GM04504 (cell line): Measurements from ENCODE around the gene ARL10.
A peak's percentile ranks its signal among the peaks of the same experiment; 100 is the strongest.
"Not testable (repeated sequence)": the region's sequence is repeated elsewhere in the genome, so short reads cannot be mapped to it uniquely, and the experiment has no call there.

Experiments
- DNase-seq: peaks from one replicate; pipeline ENCODE4 v3.0.0-alpha.2; 2012; ENCODE audit warnings: low read depth

ARL10 gene

DNA sequence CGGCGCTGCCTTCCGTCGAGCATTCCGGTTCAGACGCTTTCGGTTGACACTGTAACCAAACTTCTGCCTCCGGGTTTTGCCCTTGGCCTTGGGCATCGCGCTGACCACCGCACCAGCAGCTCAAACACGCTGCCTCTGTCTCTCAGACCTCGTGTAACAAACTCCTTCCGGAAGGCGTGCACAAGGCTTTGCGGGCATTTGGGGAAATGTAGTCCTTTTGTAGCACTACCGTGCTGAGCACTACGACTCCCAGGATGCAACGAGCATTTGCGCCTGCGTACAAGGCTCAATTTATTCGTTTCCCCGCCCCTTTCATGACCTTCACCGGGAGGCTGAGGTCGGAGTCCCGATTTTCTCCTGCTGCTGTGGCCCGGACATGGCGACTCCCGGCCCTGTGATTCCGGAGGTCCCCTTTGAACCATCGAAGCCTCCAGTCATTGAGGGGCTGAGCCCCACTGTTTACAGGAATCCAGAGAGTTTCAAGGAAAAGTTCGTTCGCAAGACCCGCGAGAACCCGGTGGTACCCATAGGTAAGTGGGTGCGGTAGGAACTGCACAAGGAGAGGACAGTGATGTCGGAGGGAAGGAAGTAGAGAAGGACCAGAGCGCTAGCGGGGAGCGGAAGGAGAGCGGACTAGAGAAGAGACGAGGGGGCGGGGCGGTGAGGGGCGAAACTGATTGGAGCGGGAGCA lies 23.3 kb downstream of the ARL10 start, which contains the start of the genes HIGD2A and NOP16:
HIGD2A (plus strand) TSS at position 308 of the 691 bp plus-strand sequence; CDS start at position 377, 69 bp downstream.
NOP16 (minus strand) TSS at position 155 of the 691 bp plus-strand sequence; CDS start at position 96, 59 bp downstream.
- DNase-seq, result peak; percentile 98

DNA sequence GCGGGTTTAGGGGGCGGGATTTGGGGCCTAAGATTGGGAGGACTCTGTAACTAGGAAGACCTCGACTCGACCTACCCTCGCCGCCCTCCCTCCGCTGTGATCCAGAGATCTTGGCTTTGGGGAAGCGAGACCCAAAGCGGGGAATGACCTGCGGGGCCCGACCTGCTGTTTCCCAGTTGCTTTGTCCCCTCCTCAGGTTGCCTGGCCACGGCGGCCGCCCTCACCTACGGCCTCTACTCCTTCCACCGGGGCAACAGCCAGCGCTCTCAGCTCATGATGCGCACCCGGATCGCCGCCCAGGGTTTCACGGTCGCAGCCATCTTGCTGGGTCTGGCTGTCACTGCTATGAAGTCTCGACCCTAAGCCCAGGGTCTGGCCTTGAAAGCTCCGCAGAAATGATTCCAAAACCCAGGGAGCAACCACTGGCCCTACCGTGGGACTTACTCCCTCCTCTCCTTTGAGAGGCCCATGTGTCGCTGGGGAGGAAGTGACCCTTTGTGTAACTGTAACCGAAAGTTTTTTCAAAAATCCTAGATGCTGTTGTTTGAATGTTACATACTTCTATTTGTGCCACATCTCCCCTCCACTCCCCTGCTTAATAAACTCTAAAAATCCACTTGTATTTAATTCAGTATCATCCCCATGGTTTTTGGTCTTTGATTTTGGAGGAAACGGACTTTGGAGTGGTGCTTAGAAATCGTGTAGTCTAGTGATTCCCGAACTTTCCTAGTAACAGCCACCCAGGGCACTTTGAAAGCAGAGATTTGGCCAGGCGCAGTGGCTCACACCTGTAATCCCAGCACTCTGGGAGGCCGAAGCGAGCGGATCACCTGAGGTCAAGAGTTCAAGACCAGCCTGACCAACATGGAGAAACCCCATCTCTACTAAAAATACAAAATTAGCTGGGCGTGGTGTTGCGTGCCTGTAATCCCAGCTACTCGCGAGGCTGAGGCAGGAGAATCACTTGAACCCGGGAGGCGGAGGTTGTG lies 24.1 kb downstream of the ARL10 start:
- DNase-seq, result no peak

DNA sequence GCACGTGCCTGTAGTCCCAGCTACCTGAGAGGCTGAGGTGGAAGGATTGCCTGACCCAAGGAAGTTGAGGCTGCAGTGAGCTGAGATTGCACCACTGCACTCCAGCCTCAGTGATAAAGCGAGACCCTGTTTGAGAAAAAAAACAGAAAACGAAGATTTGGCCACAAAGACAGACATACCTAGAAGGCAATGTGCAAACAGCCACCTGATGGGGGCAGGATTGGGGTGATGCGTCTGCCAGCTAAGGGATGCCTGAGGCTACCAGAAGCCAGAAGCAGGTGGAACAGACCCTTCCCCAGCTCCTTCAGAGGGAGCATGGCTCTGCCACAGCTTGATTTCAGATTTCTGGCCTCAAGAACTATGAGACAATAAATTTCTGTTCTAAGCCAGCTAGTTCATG lies 26.2 kb downstream of the ARL10 start:
- DNase-seq, result no peak

DNA sequence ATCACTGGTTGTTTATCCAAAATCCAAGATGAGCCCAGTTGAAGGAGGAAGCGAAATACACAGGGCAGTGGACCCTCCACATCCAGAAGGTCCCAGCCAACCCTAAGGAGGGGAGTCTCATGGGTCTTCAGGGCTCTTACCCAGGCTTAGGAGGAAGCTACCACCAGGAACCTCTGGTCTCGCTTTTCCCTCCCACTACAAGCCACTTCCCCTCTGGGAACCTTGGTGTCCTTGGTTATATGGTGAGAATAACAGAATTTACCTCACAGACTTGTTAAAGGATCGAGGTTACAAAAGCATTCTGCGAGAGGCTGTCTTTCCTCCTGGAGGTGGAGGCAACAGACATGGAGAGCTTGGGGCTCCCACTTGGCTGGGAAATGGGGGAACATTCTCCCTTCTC lies 26.7 kb downstream of the ARL10 start:
- DNase-seq, result no peak

DNA sequence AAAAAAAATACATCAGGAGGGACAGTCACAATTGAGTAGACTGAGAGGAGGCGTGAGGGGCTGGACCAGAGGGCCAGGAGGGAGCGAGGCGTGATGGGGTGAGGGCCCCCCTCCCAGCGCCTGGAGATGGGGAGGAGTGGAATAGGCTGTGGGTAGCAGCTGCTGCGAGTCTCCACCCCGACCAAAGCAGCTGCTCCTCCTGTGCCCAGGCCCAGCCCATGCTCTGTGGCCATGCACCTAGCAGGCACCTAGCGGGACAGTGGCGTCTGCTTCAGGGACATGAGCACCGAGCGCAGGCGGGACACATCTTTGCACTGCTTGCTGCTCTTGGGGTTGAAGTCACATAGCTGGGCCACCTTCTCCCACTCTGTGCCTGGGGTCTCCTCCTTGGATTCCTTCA lies 27.2 kb downstream of the ARL10 start:
- no peak for DNase-seq

DNA sequence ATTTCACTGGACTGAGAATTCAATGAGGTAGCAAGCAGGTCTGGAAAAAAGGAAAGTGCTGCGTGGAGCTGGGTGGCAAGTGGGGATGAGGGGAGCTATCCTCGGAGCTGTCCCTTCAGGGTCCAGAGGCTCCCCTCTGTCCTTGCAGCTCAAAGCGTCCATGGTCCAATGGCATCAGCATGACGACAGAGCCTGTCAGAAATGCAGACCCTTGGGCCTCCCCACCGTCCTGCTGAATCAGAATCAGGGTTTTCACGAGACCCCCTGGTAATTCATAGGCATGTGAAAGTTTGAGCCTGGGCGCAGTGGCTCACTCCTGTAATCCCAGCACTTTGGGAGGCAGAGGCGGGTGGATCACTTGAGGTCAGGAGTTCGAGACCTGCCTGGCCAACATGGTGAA lies 28.8 kb downstream of the ARL10 start:
- no peak for DNase-seq

DNA sequence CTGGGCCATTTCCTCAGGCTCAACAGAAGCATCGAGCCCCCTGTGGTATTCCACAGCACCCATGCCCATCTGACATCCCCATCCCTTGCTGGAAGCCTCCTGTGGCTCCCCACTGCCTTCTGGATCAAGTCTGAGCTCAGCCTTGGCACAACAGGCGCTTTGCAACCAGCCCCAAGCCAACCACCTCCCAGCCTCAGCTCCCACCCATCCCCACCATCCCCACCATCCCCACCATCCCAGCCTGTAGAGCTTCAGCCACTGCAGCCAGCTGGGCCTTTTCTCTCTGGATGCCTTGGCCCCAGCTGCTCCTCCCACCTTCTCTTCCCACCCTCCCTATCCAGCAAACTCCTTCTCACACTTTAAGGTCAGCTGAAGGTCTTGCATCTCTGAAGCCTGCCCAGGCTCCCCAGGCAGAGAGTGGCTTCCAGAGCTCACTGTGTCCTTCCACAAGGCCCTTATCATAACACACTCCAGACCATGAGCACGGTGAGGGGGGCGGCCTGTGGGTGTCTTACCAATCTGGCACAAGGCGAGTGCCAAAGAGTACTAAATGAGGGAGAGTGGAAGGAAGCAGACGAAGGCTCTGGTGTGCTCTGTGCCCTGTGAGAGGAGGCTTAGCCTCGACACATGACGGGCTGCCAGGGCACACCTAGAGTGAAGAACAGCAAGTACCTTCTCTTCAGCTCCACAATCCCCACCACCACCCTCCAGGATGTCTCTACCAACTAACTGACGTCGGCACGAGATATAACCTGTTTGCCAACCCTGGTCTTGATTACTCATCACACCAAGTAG lies 29.8 kb downstream of the ARL10 start:
- DNase-seq, result no peak

DNA sequence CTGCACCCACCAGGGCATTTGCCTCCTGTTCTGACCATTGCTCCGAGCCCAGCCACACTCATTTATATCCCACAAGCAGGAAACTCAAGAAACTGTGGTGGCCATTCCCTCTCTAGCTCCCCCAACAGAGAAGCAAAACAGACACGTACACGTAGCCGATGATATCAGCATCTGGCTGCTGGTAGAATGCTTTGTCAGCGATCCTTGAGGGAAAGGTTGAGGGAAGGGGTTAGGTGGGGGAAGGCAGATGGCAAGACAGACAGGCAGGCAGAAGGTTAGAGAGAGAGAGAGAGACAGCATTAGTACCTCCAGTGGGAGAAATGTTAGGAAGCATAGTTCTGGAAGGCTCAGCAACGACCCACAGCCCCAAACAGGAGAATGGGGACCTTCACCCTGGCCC lies 31.0 kb downstream of the ARL10 start:
- no peak for DNase-seq

DNA sequence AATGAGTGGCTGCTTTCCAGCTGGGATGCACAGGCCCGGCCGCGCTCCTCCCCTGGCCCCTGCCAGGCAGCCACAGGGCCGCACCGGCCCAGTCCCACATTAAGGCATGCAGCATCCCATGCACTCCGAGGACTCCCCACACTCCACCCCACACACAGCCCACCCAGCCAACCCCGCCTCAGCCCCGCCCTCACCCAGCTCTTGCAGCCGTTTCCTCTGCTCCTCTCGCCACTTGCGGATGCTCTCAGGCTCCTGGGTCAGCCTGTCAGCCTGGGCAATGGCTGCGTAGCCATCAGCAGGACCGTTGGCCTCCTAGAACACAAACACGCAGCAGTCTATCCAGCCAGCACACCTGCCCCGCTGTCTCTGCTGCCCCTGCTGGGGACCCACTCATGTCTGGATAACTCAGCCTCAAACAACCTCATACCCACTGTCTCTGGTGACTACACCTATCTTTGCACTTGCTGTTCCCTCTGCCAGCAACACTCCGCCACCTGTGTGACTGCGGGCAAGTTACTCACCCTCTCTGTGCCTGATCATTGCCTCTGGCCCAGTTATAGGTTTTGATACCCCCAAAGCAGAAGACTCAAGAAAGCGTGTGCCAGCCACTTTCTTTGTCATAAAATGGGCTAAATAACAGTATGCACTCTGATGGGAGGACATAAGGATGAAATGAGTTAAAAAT lies 32.6 kb downstream of the ARL10 start:
- DNase-seq, result no peak

DNA sequence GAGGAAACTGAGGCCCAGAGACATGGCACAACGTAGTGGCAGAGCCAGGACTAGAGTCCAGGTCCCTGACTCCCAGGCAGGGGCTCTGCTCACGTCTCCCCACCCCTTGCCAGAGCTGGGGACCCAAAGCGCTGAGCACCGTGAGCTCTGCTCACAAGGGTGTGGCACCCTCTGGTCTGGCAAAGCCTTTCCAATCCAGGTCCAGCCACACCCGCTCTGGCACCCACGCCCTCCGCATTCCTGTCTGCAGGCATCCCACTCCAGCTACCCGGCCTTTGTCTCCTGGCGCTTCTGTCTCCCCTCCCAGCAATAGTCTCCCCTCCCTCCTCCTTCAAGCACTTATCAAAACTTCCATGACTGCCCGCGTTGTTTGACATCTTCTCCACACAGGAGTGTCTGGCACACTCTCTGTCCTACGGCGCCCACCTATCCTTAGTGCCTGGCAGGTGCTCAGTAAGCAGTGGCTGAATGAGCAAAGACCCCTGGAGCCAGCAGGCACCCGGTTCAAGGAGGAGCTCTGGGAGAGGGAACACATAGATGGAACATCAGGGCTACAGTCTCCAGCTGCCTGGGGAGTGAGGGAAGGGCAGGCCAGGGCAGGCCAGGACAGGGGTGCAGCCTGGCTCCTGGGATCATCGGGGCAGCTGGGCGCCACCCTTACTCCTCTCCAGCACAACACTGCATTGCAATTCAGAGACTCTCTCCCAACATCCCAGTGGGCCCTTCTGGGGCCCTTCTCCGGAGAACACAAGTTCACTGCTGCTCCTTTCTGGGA lies 35.3 kb downstream of the ARL10 start:
- no peak for DNase-seq

DNA sequence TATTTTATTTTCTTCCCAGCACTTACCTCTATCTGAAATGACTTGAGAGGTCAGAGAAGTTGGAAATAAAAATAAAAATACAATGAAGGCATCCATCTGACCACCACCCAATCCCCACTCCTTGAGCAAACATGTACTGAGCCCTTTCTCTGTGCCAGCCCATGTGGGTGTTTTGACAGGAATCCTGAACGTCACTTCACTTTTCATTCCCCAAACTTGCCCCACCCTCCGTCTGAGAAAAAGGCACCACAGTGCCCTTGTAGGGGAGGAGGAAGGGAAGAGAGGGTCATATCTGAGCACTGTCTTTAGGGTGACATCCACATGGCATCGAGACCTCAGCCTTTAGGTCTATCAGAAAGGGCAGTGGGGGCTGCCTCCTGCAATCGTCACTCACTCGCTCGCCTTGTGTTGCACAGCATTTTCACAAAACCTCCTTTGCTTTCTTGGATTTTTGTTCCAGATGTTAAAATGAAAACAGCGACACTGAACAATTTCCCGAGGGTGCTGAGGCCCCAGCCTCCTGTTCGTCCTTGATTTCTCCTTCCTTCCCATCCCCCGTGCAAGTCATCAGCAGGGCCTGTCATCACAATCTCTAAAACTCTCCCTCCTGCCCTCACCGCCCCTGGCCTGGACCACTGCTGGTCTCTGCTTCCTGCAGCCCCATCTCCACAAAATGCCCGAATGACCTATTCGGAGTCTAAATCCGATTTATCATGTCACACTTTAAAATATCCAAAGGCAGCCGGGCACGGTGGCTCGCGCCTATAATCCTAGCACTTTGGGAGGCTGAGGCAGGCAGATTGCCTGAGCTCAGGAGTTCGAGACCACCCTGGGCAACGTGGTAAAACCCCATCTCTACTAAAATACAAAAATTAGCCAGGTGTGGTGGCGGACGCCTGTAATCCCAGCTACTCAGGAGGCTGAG lies 36.3 kb downstream of the ARL10 start:
- DNase-seq, result no peak

DNA sequence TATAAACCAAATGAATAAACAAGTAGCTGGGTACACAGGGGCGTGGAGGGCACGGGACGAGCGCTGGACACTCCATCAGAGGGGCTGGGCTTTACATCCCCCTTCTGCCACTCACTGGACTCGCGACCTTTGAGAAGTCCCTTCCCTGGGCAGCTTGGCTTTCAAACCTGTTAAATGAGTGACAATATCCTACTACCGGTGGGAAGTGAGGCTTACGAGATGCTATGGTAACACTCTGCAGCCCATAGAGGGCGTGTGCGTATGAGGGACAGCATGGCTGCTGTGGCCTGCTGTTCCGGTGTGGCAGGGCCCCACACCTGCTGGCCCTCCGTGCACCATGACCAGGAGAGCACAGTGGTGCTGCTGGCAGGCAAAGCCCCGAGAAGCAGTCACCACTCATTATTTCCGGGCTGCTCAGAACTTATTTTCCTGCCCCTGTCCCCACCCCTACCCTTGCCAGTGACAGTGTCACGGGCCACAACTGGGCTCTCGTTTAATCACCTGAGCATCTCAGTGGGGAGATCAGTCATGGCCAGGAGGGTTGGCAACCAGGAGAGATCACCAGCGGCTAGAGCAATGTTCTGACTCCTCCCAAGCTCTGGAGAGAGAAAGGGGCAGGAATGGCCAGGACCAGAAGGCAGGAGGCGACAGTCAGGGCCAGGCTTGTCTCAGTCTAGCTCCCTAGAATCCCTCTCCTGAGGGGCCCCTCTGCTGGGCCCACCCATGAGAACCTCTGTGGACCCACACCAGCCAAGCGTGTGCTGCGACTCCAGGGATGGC lies 40.6 kb downstream of the ARL10 start:
- DNase-seq, result no peak

DNA sequence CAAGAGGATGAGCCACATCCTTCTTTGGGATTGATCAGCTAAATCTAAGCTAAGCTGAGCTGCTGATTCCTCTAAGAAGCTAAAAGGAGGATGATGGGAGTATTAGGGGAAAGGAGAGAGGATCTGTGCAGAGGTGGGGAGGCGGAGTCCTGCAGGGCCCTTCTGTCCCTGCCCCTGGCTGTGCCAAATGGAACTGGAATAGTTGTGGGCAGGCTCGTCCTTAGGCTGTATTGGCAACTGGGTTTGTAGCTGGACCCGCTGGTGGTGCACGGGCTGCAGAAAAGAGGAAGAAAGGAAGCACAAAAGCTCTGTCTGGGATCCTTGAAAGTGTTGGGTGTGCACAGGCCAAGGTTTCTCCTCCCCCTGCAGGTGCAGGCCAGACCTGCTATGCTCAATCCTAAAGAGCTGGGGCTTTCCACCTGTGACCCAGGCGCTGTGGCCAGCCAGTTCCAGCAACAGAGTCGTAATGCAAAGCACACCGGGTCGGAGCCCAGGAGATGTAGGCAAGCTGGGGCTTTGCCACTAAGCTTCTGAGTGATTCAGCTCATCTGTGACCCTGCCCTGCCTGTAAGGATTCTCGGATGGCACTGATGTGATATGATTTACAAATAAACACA lies 41.3 kb downstream of the ARL10 start:
- no peak for DNase-seq

DNA sequence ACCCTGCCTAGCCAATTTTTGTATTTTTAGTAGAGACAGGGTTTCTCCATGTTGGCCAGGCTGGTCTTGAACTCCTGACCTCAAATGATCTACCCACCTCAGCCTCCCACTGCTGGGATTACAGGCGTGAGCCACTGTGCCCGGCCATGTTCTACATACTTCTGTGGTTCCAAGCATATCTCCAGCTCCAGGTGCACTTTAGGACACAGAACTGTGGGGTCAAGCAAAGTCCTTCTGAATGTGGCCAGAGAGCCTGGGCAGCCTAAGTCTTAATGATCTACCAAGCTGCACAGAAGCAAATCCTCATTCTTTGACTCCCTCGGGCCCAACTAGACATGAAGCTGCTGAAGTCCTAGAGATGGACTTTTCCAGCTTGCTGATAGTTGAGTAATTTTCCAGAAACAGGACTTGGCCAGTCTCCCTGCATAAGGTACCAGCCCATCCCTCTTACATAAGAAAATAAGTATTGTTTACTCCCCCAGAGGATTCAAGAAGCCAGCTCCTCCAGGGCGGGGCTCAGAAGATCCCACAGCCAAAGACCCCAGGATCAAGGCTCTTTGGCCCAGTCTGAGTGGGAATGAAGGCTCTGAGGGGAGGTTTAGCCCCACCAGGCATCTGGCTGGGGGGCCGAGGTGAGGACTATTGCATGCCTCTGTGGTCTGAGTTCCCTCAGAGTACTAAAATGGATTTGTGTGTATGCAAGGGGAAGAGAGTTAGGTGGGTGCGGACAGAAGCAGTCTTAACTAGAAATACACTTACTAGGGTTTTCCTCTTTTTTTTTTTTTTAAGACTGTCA lies 42.4 kb downstream of the ARL10 start:
- no peak for DNase-seq

DNA sequence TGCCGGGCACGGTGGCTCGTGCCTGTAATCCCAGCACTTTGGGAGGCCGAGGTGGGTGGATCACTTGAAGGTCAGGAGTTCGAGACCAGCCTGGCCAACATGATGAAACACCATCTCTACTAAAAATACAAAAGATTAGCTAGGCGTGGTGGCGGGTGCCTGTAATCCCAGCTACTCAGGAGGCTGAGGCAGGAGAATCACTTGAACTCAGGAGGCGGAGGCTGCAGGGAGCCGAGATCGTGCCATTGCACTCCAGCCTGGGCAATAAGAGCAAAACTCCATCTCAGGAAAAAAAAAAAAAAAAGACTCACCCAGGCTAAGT lies 42.9 kb downstream of the ARL10 start:
- DNase-seq, result not testable (repeated sequence)

DNA sequence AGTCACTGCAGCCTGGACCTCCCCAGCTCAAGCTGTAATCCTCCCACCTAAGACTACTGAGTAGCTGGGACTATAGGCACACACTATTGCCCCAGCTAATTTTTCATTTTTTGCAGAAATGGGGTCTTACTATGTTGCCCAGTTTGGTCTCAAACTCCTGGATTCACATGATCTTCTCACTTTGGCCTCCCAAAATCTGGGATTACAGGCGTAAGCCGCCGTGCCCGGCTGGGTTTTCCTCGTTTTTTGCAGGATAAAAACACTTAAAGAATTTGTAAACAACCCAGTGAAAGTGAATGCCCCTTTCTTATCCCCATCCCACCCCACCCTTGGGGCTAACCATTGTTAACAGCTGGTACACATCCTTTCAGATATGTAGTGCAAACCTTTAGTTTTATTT lies 43.3 kb downstream of the ARL10 start:
- no peak for DNase-seq

DNA sequence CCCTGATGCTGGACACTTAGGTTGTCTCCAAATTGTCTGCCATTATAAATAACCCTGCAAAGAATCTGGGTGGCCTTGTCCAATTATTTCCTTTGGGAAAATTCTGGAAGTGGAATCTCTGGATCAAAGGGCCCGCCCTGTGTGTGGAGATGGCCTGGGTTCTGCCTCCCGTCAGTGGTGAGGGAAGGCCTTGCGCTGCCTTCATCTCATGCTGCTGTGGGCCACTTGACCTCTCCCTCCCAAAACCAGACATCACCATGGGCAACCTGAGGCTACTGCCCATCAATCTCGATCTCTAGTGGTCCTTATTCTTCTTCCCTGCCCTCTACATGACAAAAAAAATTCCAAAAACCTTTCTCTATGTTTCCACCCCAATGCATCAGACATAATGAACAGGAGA lies 44.5 kb downstream of the ARL10 start:
- DNase-seq, result no peak
